Liver (tissue), 9 donors: ENCODE measurements around the gene YPEL5. TPM values are rescaled to one million over a fixed set of nuclear protein-coding genes. Genes with fewer than 3 reads are reported as not detected.
A peak's percentile ranks its signal among the peaks of the same experiment; 100 is the strongest.

Experiments
- DNase-seq: peaks from one replicate; pipeline ENCODE4 v3.0.0-alpha.2; 2017; ENCODE audit warnings: low spot score
- H3K27ac ChIP-seq, 2 donors: one replicate each; pipeline ENCODE4 v1.7.0; 2013; ENCODE audit warnings: inconsistent platforms in 2 of 2, low read length in 2 of 2, control low read depth in 1 of 2, low read depth in 1 of 2, mild to moderate bottlenecking in 1 of 2
- H3K27me3 ChIP-seq, 4 donors: one replicate each; pipeline versions ENCODE4 v1.6.1 to v1.7.0; 2013; ENCODE audit warnings: low read length in 3 of 4, inconsistent platforms in 1 of 4, mild to moderate bottlenecking in 1 of 4, moderate library complexity in 1 of 4; ENCODE audit not compliant: control insufficient read depth in 4 of 4, insufficient read depth in 4 of 4
- H3K36me3 ChIP-seq, 4 donors: one replicate each; pipeline versions ENCODE4 v1.6.1 to v1.7.0; 2013; ENCODE audit warnings: low read length in 3 of 4, mild to moderate bottlenecking in 3 of 4, low read depth in 1 of 4, moderate library complexity in 1 of 4; ENCODE audit not compliant: control insufficient read depth in 4 of 4, insufficient read depth in 3 of 4
- H3K4me1 ChIP-seq, 4 donors: one replicate each; pipeline versions ENCODE4 v1.6.1 to v1.7.0; 2013; ENCODE audit warnings: low read length in 3 of 4, mild to moderate bottlenecking in 3 of 4, moderate library complexity in 1 of 4; ENCODE audit not compliant: control insufficient read depth in 4 of 4, insufficient read depth in 4 of 4
- H3K4me3 ChIP-seq, 3 donors: one replicate each; pipeline versions ENCODE4 v1.6.1 to v1.7.0; 2013; ENCODE audit warnings: low read length in 3 of 3, control low read depth in 1 of 3, low read depth in 1 of 3, mild to moderate bottlenecking in 1 of 3
- H3K9ac ChIP-seq, 2 donors: one replicate each; pipeline ENCODE4 v1.7.0; 2013; ENCODE audit warnings: low read length in 2 of 2, mild to moderate bottlenecking in 2 of 2, moderate library complexity in 2 of 2, control low read depth in 1 of 2, low read depth in 1 of 2
- H3K9me3 ChIP-seq, 4 donors: one replicate each; pipeline versions ENCODE4 v1.6.1 to v1.7.0; 2013; ENCODE audit warnings: low read length in 3 of 4; ENCODE audit not compliant: control insufficient read depth in 4 of 4
- ATF3 ChIP-seq: IDR thresholded peaks from 2 replicates; pipeline ENCODE4 v1.6.1; 2016; ENCODE audit warnings: antibody characterized with exemption
- CTCF ChIP-seq: fragments of 150-350 bp; IDR thresholded peaks from 2 replicates; pipeline ENCODE4 v1.5.1; 2017; ENCODE audit warnings: improper control_type of control experiment, low read depth, low read length; ENCODE audit not compliant: missing input control
- EGR1 ChIP-seq, 2 donors: IDR thresholded peaks; 2 replicates each; pipeline ENCODE4 v1.6.1; 2016 to 2018; ENCODE audit warnings: antibody characterized with exemption in 2 of 2, low read depth in 2 of 2
- GABPA ChIP-seq, 2 donors: IDR thresholded peaks in 1 of 2; conservative IDR thresholded peaks in 1 of 2; 2 replicates each; pipeline ENCODE4 v1.6.1; 2016; ENCODE audit warnings: antibody characterized with exemption in 2 of 2, mild to moderate bottlenecking in 1 of 2, moderate library complexity in 1 of 2
- HNF4A ChIP-seq, 2 donors: conservative IDR thresholded peaks; 2 replicates each; pipeline ENCODE4 v1.6.1; 2016; ENCODE audit warnings: antibody characterized with exemption in 2 of 2, mild to moderate bottlenecking in 2 of 2
- HNF4G ChIP-seq: IDR thresholded peaks from 2 replicates; pipeline ENCODE4 v1.6.1; 2016; ENCODE audit warnings: antibody characterized with exemption
- JUND ChIP-seq, 2 donors: IDR thresholded peaks; 2 replicates each; pipeline ENCODE4 v1.6.1; 2016; ENCODE audit warnings: antibody characterized with exemption in 2 of 2
- MAX ChIP-seq: IDR thresholded peaks from 2 replicates; pipeline ENCODE4 v1.6.1; 2016; ENCODE audit warnings: antibody characterized with exemption
- NR2F2 ChIP-seq: IDR thresholded peaks from 2 replicates; pipeline ENCODE4 v1.6.1; 2016; ENCODE audit warnings: antibody characterized with exemption
- RAD21 ChIP-seq, 2 donors: IDR thresholded peaks; 2 replicates each; pipeline ENCODE4 v1.6.1; 2016; ENCODE audit warnings: antibody characterized with exemption in 2 of 2, mild to moderate bottlenecking in 2 of 2
- REST ChIP-seq: IDR thresholded peaks from 2 replicates; pipeline ENCODE4 v1.6.1; 2016; ENCODE audit warnings: antibody characterized with exemption, mild to moderate bottlenecking
- SP1 ChIP-seq: IDR thresholded peaks from 2 replicates; pipeline ENCODE4 v1.6.1; 2018; ENCODE audit warnings: antibody characterized with exemption, mild to moderate bottlenecking
- TAF1 ChIP-seq: conservative IDR thresholded peaks from 2 replicates; pipeline ENCODE4 v1.6.1; 2016; ENCODE audit warnings: antibody characterized with exemption, mild to moderate bottlenecking
- WGBS: extraction: QIAGEN DNeasy Blood & Tissue Kit; methylation state at CpG from one replicate; pipeline ENCODE4 v1.1.7; 2013; 5-methylcytosine and 5-hydroxymethylcytosine counted together
- polyA plus RNA-seq, 2 donors: library from polyadenylated mRNA; stranded (reverse) in 1 of 2; unstranded in 1 of 2; fragments of 200-250 nt in 1 of 2; fragments of >200 nt in 1 of 2; fragmentation: Nextera tagmentation in 1 of 2; extraction: Ambion mirVana in 1 of 2; gene quantifications; one replicate each; pipeline versions ENCODE4 v1.2.1 to v1.2.3, GENCODE V29; 2013 to 2015
- total RNA-seq, 2 donors: library from RNA; depleted of rRNA; stranded (reverse); fragments of >200 nt; gene quantifications; one replicate each; pipeline ENCODE4 v1.2.3, GENCODE V29; 2014
- donor health status: healthy.
- donor health status: healthy.
- donor health status: healthy.
- donor health status: healthy.
- donor health status: healthy.

Gene YPEL5
- total and polyA plus RNA-seq, 4 donors, result 20.4 to 62.8 (median 36.5) TPM

GRCh38 chr2:30145826-30146336 lies 926 bp upstream of the YPEL5 start:
- H3K27me3 ChIP-seq, result no peaks in the 10 kb centered on the region
- peak overlapping the region; percentile 64 to 73 for H3K27ac ChIP-seq
- H3K9me3 ChIP-seq, result no peaks in the 10 kb centered on the region
- 44% methylated on average over 8 of the region's 8 CpGs for WGBS
- H3K4me3 ChIP-seq, result peak overlapping the region; percentile 43 to 73 (median 50)
- DNase-seq, result no peak
- peaks cover 0 to 5% (median 2%) of the 10 kb centered on the region in 4 donors for H3K36me3 ChIP-seq
- peaks cover 6 to 27% (median 20%) of the 10 kb centered on the region in 4 donors for H3K4me1 ChIP-seq
- H3K9ac ChIP-seq, result peak overlapping the region in 1 of 2 donors; percentile 82
- no peak for TF ChIP-seq RAD21 (IDR thresholded peaks at IDR 0.05)
- no peak for TF ChIP-seq ATF3
- no peak for TF ChIP-seq JUND (IDR thresholded peaks at IDR 0.05)

GRCh38 chr2:30147196-30147714 lies 448 bp downstream of the YPEL5 start:
- no peak for DNase-seq
- TF ChIP-seq SP1 (no peak), JUND (IDR thresholded peaks at IDR 0.05) (no peak), GABPA (IDR thresholded peaks at IDR 0.05 in 1 of 2, conservative IDR thresholded peaks at IDR 0.05 in 1 of 2) (no peak), CTCF (no peak), RAD21 (IDR thresholded peaks at IDR 0.05) (no peak), HNF4A (conservative IDR thresholded peaks at IDR 0.05) (no peak), EGR1 (IDR thresholded peaks at IDR 0.05; ENCODE audit: low read depth in 2 of 2) (no peak), TAF1 (no peak), MAX (no peak), ATF3 (no peak), NR2F2 (no peak), REST (no peak), HNF4G (no peak)
- WGBS, result under 1% methylated on average over 79 of the region's 79 CpGs
- Histone ChIP-seq H3K27me3 (no peaks in the 10 kb centered on the region), H3K36me3 (peaks cover 0 to 6% (median 2%) of the 10 kb centered on the region in 4 donors), H3K9me3 (no peaks in the 10 kb centered on the region), H3K27ac (peak overlapping the region; percentile 93 to 94), H3K4me1 (peaks cover 6 to 30% (median 20%) of the 10 kb centered on the region in 4 donors), H3K9ac (peak overlapping the region; percentile 68 to 69), H3K4me3 (peak overlapping the region; percentile 47 to 80 (median 79))
